Endodermal cell (in vitro differentiated cells): ENCODE results near the gene ZC3HAV1L. TPM values are rescaled to one million over a fixed set of nuclear protein-coding genes. Genes with fewer than 3 reads are reported as not detected.
"Not testable (repeated sequence)": the region's sequence is repeated elsewhere in the genome, so short reads cannot be mapped to it uniquely, and the experiment has no call there.

Experiments used
- DNase-seq: peaks from one replicate; pipeline ENCODE4 v3.0.0-alpha.2; 2017
- H3K27ac ChIP-seq: 2 replicates; pipeline ENCODE4 v1.5.1; 2013; ENCODE audit warnings: mild to moderate bottlenecking, low read depth, low read length, moderate library complexity
- H3K27me3 ChIP-seq: 2 replicates; pipeline ENCODE4 v1.6.1; 2013; ENCODE audit warnings: mild to moderate bottlenecking, low read length, moderate library complexity; ENCODE audit not compliant: insufficient read depth, control insufficient read depth, poor library complexity, severe bottlenecking
- H3K36me3 ChIP-seq: 2 replicates; pipeline ENCODE4 v1.7.0; 2013; ENCODE audit warnings: mild to moderate bottlenecking, low read length, moderate library complexity; ENCODE audit not compliant: control insufficient read depth, insufficient read depth
- H3K4me1 ChIP-seq: one replicate; pipeline ENCODE4 v1.7.0; 2013; ENCODE audit warnings: low read length; ENCODE audit not compliant: control insufficient read depth, insufficient read depth
- H3K4me3 ChIP-seq: 2 replicates; pipeline ENCODE4 v1.5.1; 2013; ENCODE audit warnings: mild to moderate bottlenecking, low read length, moderate library complexity
- H3K9ac ChIP-seq: 2 replicates; pipeline ENCODE4 v1.6.1; 2013; ENCODE audit warnings: mild to moderate bottlenecking, low read length, moderate library complexity; ENCODE audit not compliant: poor library complexity, severe bottlenecking; ENCODE audit errors: extremely low read depth
- H3K9me3 ChIP-seq: 2 replicates; pipeline ENCODE4 v1.6.1; 2013; ENCODE audit warnings: mild to moderate bottlenecking, low read length, moderate library complexity; ENCODE audit not compliant: control insufficient read depth
- H3K27ac Mint-ChIP-seq: 2 replicates; pipeline ENCODE4 v1.8.0; 2020; ENCODE audit warnings: mixed read lengths
- H3K27me3 Mint-ChIP-seq: 2 replicates; pipeline ENCODE4 v1.8.0; 2021; ENCODE audit warnings: mild to moderate bottlenecking, mixed read lengths; ENCODE audit not compliant: insufficient read depth
- H3K36me3 Mint-ChIP-seq: 2 replicates; pipeline ENCODE4 v1.8.0; 2020; ENCODE audit warnings: low read depth, mixed read lengths
- H3K4me1 Mint-ChIP-seq: 2 replicates; pipeline ENCODE4 v1.8.0; 2020; ENCODE audit warnings: mixed read lengths
- H3K4me3 Mint-ChIP-seq: 2 replicates; pipeline ENCODE4 v1.8.0; 2020; ENCODE audit warnings: mild to moderate bottlenecking, moderate library complexity, mixed read lengths
- H3K9me3 Mint-ChIP-seq: 2 replicates; pipeline ENCODE4 v1.8.0; 2020; ENCODE audit warnings: mild to moderate bottlenecking, mixed read lengths
- WGBS, 2 experiments: methylation state at CpG; one replicate each; pipeline versions ENCODE4 v1.1.5 to v1.1.7; 2013; ENCODE audit warnings: missing lambda C conversion rate in 2 of 2, mixed read lengths in 1 of 2; ENCODE audit not compliant: insufficient coverage in 1 of 2, insufficient read length in 1 of 2; 5-methylcytosine and 5-hydroxymethylcytosine counted together
- total RNA-seq, 2 donors: library from RNA; stranded (reverse); fragmentation: NEBNext Ultra II Directional in 1 of 2; extraction: Animal tissue kit (Norgen Biotek cat#: 25700) in 1 of 2; gene quantifications; 2 replicates in 1 of 2; 3 replicates in 1 of 2; pipeline ENCODE4 v1.2.1, GENCODE V29; 2021
- TF ChIP-seq, protein P1 (sequence below): fragments of 200-600 bp; sonication (generic); conservative IDR thresholded peaks from 2 replicates; pipeline ENCODE4 v1.5.0; 2021; ENCODE audit warnings: antibody characterized with exemption, mild to moderate bottlenecking

ZC3HAV1L gene
- total RNA-seq, 2 donors from 2014 or later = 9.7 to 10.9 TPM

DNA sequence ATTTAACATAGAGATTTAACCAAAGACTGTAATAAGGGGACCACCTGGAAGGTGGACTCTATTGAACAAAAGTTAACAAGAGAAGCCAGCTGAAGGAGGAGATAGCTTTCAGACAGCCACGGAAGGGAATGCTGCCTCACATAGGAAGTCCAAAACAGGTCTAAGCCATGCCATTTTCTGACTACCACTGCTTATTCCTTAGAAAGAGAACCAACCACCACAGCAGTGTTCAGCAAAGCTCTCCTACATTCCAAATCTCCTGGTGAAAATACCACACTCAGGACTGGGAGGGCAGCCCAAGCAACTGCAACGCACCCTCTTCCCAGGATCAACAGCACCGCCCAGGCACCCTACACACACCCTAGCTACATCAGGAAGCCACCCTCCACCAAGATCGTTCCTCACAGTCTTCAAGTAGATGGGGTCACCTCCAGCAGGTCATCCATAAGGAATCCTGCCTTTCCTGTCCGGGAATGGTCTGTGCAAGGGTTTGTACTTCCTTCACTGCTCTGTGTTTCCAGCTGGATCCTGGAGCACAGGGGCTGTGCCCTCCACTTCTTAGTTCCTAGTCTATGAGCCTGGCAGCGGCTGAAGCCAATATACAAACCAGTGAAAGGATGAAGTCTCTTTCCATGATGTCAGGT is 57.2 kb downstream of the ZC3HAV1L start:
- TF ChIP-seq, protein P1, sequence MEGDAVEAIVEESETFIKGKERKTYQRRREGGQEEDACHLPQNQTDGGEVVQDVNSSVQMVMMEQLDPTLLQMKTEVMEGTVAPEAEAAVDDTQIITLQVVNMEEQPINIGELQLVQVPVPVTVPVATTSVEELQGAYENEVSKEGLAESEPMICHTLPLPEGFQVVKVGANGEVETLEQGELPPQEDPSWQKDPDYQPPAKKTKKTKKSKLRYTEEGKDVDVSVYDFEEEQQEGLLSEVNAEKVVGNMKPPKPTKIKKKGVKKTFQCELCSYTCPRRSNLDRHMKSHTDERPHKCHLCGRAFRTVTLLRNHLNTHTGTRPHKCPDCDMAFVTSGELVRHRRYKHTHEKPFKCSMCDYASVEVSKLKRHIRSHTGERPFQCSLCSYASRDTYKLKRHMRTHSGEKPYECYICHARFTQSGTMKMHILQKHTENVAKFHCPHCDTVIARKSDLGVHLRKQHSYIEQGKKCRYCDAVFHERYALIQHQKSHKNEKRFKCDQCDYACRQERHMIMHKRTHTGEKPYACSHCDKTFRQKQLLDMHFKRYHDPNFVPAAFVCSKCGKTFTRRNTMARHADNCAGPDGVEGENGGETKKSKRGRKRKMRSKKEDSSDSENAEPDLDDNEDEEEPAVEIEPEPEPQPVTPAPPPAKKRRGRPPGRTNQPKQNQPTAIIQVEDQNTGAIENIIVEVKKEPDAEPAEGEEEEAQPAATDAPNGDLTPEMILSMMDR = no peak
- H3K4me1 ChIP-seq = peaks cover 15% of the 10 kb centered on the region
- H3K4me3 ChIP-seq = peak overlapping the region; percentile 33
- no peaks in the 10 kb centered on the region for H3K36me3 Mint-ChIP-seq
- H3K27me3 Mint-ChIP-seq = peaks cover 13% of the 10 kb centered on the region
- peaks cover 9% of the 10 kb centered on the region for H3K27me3 ChIP-seq
- no peak overlapping the region for H3K4me3 Mint-ChIP-seq
- H3K36me3 ChIP-seq = no peaks in the 10 kb centered on the region
- H3K9me3 ChIP-seq = no peaks in the 10 kb centered on the region
- peaks cover 52% of the 10 kb centered on the region for H3K4me1 Mint-ChIP-seq
- no peak overlapping the region for H3K27ac ChIP-seq
- H3K9me3 Mint-ChIP-seq = no peaks in the 10 kb centered on the region
- 72 to 87% methylated on average over 4 to 6 of the region's 6 CpGs for WGBS, 2 experiments
- H3K27ac Mint-ChIP-seq = no peak overlapping the region
- no peak for DNase-seq
- no peak overlapping the region for H3K9ac ChIP-seq

DNA sequence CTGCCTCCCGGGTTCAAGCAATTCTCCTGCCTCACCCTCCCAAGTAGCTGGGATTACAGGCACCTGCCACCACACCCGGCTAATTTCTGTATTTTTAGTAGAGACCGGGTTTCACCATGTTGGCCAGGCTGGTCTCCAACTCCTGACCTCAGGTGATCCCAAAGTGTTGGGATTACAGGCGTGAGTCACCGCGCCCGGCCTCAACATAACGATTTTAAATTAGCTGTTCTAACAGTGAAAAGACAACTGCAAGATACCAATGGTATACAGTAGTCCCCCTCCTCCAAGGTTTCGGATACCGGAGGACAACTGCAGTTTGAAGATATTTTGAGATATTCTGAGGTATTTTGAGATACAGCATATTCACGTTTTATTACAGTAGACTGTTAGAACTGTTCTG is 59.7 kb downstream of the ZC3HAV1L start:
- peaks cover 15% of the 10 kb centered on the region for H3K4me1 ChIP-seq

More for the DNA sequence above, 59.7 kb downstream of the ZC3HAV1L start:
- H3K9ac ChIP-seq, H3K4me3 ChIP-seq, H3K36me3 ChIP-seq, H3K27me3 Mint-ChIP-seq, H3K27me3 ChIP-seq, H3K27ac Mint-ChIP-seq, H3K9me3 Mint-ChIP-seq, H3K27ac ChIP-seq, H3K36me3 Mint-ChIP-seq, H3K4me3 Mint-ChIP-seq, H3K9me3 ChIP-seq: not testable (repeated sequence)
- WGBS, 2 experiments = 66 to 67% methylated on average over 8 to 11 of the region's 11 CpGs
- peaks cover 69% of the 10 kb centered on the region for H3K4me1 Mint-ChIP-seq
- DNase-seq = peak; percentile 45

Other genes starting within 250 kb of the ZC3HAV1L start
- not detected for gene TMEM213, start 238.0 kb downstream of the ZC3HAV1L start, total RNA-seq
- under 1 TPM; 0.29 to 0.44 TPM for gene ATP6V0A4, start 237.8 kb downstream of the ZC3HAV1L start, total RNA-seq
- 10 to 100 TPM; 18.7 to 19.3 TPM for gene KIAA1549, start 54.7 kb downstream of the ZC3HAV1L start, total RNA-seq
- 10 to 100 TPM; 67.6 to 76.0 TPM for gene ZC3HAV1, start 73.7 kb upstream of the ZC3HAV1L start, total RNA-seq
- 10 to 100 TPM; 45.3 to 48.8 TPM for gene UBN2, start 195.2 kb upstream of the ZC3HAV1L start, total RNA-seq